ENCODE results near the gene ATP2B2.

DNA sequence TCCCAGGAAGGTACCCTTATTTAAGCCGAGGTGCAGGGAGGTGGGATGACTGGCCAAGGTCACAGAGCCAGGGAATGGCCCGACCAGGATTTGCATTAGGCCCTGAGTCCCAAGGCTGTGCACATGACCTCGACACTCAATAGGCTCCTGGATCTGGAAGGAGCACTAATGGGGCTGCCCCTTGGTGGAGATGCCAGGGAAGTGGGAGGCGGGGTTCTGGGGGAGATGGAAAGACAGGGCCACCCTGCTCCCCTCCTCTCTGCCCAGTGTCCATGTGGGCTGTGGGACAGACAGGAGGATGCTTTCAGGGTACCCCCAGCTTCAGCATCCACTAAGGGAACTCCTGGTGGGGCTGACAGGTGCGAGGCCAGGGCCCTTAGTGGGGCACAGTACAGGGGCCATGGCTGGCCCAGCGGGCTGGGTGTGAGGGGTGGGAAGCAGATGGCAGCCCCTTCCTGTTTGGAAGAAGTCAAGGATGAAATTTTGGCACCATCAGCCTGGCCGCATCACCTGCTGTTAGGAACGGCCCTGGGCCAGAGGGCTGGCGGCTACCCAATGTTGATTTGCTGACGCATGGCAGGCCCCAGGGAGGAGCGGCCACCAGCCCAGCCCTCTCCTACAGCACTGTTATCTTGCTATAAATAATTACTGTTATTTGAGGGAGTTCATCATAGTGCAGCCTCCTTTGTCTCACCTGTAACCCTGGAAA lies 37.3 kb downstream of the ATP2B2 start:
- TF ChIP-seq, protein P1, sequence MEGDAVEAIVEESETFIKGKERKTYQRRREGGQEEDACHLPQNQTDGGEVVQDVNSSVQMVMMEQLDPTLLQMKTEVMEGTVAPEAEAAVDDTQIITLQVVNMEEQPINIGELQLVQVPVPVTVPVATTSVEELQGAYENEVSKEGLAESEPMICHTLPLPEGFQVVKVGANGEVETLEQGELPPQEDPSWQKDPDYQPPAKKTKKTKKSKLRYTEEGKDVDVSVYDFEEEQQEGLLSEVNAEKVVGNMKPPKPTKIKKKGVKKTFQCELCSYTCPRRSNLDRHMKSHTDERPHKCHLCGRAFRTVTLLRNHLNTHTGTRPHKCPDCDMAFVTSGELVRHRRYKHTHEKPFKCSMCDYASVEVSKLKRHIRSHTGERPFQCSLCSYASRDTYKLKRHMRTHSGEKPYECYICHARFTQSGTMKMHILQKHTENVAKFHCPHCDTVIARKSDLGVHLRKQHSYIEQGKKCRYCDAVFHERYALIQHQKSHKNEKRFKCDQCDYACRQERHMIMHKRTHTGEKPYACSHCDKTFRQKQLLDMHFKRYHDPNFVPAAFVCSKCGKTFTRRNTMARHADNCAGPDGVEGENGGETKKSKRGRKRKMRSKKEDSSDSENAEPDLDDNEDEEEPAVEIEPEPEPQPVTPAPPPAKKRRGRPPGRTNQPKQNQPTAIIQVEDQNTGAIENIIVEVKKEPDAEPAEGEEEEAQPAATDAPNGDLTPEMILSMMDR (IDR thresholded peaks at IDR 0.05), result no peak
- no peak for TF ChIP-seq POLR2A (IDR thresholded peaks at IDR 0.05)

Data from right lobe of liver (tissue), 4 donors.